HepG2 (cell line): ENCODE results near the gene DGKD. TPM values are rescaled to one million over a fixed set of nuclear protein-coding genes. Genes with fewer than 3 reads are reported as not detected.

Experiments used
- CBFB ChIP-seq: sonication (generic); formaldehyde crosslinking; IDR thresholded peaks from 2 replicates; pipeline ENCODE4 v1.4.0; 2020; ENCODE audit warnings: missing genetic modification reagents
- GABPB1 ChIP-seq: IDR thresholded peaks from 2 replicates; pipeline ENCODE4 v1.6.1; 2016; ENCODE audit warnings: mild to moderate bottlenecking, missing genetic modification reagents, moderate library complexity, missing compliant biosample characterization
- GFI1 ChIP-seq: sonication (generic); formaldehyde crosslinking; IDR thresholded peaks from 2 replicates; pipeline ENCODE4 v1.5.0; 2020; ENCODE audit warnings: missing genetic modification reagents, mild to moderate bottlenecking, borderline replicate concordance
- HNF4G ChIP-seq, 2 experiments: sonication (generic) in 1 of 2; formaldehyde crosslinking in 1 of 2; IDR thresholded peaks; 2 replicates each; pipeline versions ENCODE4 v1.4.0 to v1.6.1; 2011 to 2020; ENCODE audit warnings: borderline replicate concordance in 2 of 2, low read depth in 2 of 2, mild to moderate bottlenecking in 2 of 2, low read length in 1 of 2, missing genetic modification reagents in 1 of 2, moderate library complexity in 1 of 2
- NCOA2 ChIP-seq: sonication (generic); formaldehyde crosslinking; IDR thresholded peaks from 2 replicates; pipeline ENCODE4 v1.8.0; 2022; ENCODE audit warnings: inconsistent platforms
- NR1H2 ChIP-seq: sonication (generic); formaldehyde crosslinking; IDR thresholded peaks from 2 replicates; pipeline ENCODE4 v1.8.1; 2022; ENCODE audit warnings: low read depth, missing genetic modification reagents, borderline replicate concordance
- PRMT3 ChIP-seq: sonication (generic); formaldehyde crosslinking; IDR thresholded peaks from 2 replicates; pipeline ENCODE4 v1.8.1; 2022; ENCODE audit warnings: low read depth, mild to moderate bottlenecking, moderate library complexity, missing genetic modification reagents, borderline replicate concordance
- SMYD3 ChIP-seq: sonication (generic); formaldehyde crosslinking; IDR thresholded peaks from 2 replicates; pipeline ENCODE4 v1.8.1; 2023; ENCODE audit warnings: mild to moderate bottlenecking, missing genetic modification reagents
- SOX5 ChIP-seq: IDR thresholded peaks from 2 replicates; pipeline ENCODE4 v1.6.1; 2016; ENCODE audit warnings: borderline replicate concordance
- ZFP36L1 ChIP-seq: sonication (generic); formaldehyde crosslinking; IDR thresholded peaks from 2 replicates; pipeline ENCODE4 v1.8.0; 2022; ENCODE audit warnings: mild to moderate bottlenecking, missing genetic modification reagents, moderate library complexity
- ZKSCAN5 ChIP-seq: sonication (generic); formaldehyde crosslinking; IDR thresholded peaks from 2 replicates; pipeline ENCODE4 v1.5.1; 2020; ENCODE audit warnings: mild to moderate bottlenecking, missing genetic modification reagents
- ZNF354B ChIP-seq: sonication (generic); formaldehyde crosslinking; IDR thresholded peaks from 2 replicates; pipeline ENCODE4 v1.8.0; 2022; ENCODE audit warnings: mild to moderate bottlenecking, missing genetic modification reagents
- ZNF441 ChIP-seq: sonication (generic); formaldehyde crosslinking; IDR thresholded peaks from 2 replicates; pipeline ENCODE4 v1.7.0; 2021; ENCODE audit warnings: missing genetic modification reagents, borderline replicate concordance
- ZNF451 ChIP-seq: sonication (generic); formaldehyde crosslinking; IDR thresholded peaks from 2 replicates; pipeline ENCODE4 v1.5.0; 2020; ENCODE audit warnings: mild to moderate bottlenecking, missing genetic modification reagents
- ZNF501 ChIP-seq: sonication (generic); formaldehyde crosslinking; IDR thresholded peaks from 2 replicates; pipeline ENCODE4 v1.5.1; 2020; ENCODE audit warnings: mild to moderate bottlenecking, moderate library complexity, missing genetic modification reagents
- ZNF510 ChIP-seq: sonication (generic); formaldehyde crosslinking; IDR thresholded peaks from 2 replicates; pipeline ENCODE4 v1.4.0; 2020; ENCODE audit warnings: low read depth, mild to moderate bottlenecking, missing genetic modification reagents
- ZNF572 ChIP-seq: sonication (generic); formaldehyde crosslinking; IDR thresholded peaks from 2 replicates; pipeline ENCODE4 v1.5.1; 2020; ENCODE audit warnings: mild to moderate bottlenecking, missing genetic modification reagents
- ZNF747 ChIP-seq: sonication (generic); formaldehyde crosslinking; IDR thresholded peaks from 2 replicates; pipeline ENCODE4 v1.8.1; 2023; ENCODE audit warnings: missing genetic modification reagents, mild to moderate bottlenecking, borderline replicate concordance
- polyA plus RNA-seq, 8 experiments: library from polyadenylated mRNA; depleted of rRNA in 3 of 8; stranded (reverse) in 7 of 8; unstranded in 1 of 8; fragments of >200 nt; fragmentation: Illumina TruSeq in 4 of 8; extraction: Trizol in 4 of 8; gene quantifications; 2 replicates each; pipeline versions ENCODE4 v1.2.1 to v1.2.3, GENCODE V29; 2011 to 2016; ENCODE audit warnings: low read depth in 4 of 8, missing spikeins in 1 of 8, mixed read lengths in 1 of 8; ENCODE audit not compliant: insufficient read depth in 1 of 8
- total RNA-seq, 5 experiments: library from RNA; depleted of rRNA; stranded (reverse); fragments of >200 nt; fragmentation: Illumina TruSeq; extraction: Trizol; gene quantifications; 2 replicates each; pipeline ENCODE4 v1.2.3, GENCODE V29; 2016; ENCODE audit warnings: low read depth in 1 of 5
- TF ChIP-seq, protein P1 (sequence below): IDR thresholded peaks from 2 replicates; pipeline ENCODE4 v1.4.0; 2020; ENCODE audit warnings: mild to moderate bottlenecking, missing genetic modification reagents
- TF ChIP-seq, protein P2 (sequence below): sonication (generic); formaldehyde crosslinking; IDR thresholded peaks from 2 replicates; pipeline ENCODE4 v1.4.0; 2020; ENCODE audit warnings: missing genetic modification reagents
- TF ChIP-seq, protein P3 (sequence below): IDR thresholded peaks from 2 replicates; pipeline ENCODE4 v1.6.1; 2016
- TF ChIP-seq, protein P4 (sequence below): IDR thresholded peaks from 2 replicates; pipeline ENCODE4 v1.6.1; 2016

DGKD gene
- total and polyA plus RNA-seq, 2 of the 13 experiments (the other 11 are each of a cell fraction or from before 2014, with no cell fraction given): 24.5 to 33.2 TPM

DNA sequence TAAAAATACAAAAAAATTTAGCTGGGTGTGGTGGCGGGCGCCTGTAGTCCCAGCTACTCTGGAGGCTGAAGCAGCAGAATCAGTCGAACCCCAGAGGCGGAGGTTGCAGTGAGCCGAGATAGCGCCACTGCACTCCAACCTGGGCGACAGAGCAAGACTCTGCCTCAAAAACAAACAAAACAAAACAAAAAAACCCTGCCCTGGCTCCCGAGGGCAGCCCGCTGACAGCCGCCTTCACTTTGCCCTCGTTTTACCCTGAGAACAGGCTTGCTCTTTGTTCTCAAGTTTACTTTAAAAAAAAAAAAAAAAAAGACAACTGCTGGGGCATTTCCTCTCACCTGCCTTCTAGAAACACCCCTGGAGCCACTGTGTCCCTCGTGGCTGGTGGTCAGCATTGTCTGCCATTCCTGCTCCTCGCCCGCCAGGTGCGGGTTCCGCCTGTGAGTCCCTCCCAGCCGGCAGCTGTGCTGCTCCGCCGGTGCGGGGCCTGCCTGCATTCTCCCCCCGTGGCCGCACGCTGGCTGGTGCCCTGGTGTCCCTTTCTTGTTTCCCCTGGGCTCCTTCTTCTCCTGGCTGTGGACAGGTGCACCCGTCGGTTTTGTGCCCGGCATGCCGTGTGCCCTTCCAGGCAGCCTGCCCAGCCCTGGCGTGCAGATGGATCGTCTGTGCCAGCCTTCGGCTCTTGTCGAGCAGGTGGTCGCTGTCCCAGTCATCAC is 106.6 kb downstream of the DGKD start (continued):
- TF ChIP-seq HNF4G (IDR thresholded peaks at IDR 0.05; ENCODE audit: borderline replicate concordance, low read depth, low read length) (no peak), HNF4G (CRISPR knock-in tag; IDR thresholded peaks at IDR 0.05; ENCODE audit: borderline replicate concordance, low read depth) (no peak), ZNF510 (CRISPR knock-in tag) (no peak), NCOA2 (CRISPR knock-in tag) (peak; percentile 46; the same call in 1 of the 2 replicates), NR1H2 (CRISPR knock-in tag) (0 out of 2 replicates have a peak, but pooled peaks have one; percentile 45), ZNF572 (no peak), ZNF441 (CRISPR knock-in tag) (peak; percentile 71; the same call in 1 of the 2 replicates), ZNF354B (no peak), SOX5 (CRISPR knock-in tag) (peak; percentile 86), ZFP36L1 (no peak), GFI1 (no peak), GABPB1 (CRISPR knock-in tag) (peak; percentile 37; the same call in 1 of the 2 replicates), PRMT3 (no peak), CBFB (CRISPR knock-in tag) (no peak), ZKSCAN5 (CRISPR knock-in tag) (no peak), SMYD3 (no peak), ZNF501 (CRISPR knock-in tag) (no peak), ZNF451 (CRISPR knock-in tag) (no peak), ZNF747 (CRISPR knock-in tag) (no peak)
- TF ChIP-seq, protein P1, sequence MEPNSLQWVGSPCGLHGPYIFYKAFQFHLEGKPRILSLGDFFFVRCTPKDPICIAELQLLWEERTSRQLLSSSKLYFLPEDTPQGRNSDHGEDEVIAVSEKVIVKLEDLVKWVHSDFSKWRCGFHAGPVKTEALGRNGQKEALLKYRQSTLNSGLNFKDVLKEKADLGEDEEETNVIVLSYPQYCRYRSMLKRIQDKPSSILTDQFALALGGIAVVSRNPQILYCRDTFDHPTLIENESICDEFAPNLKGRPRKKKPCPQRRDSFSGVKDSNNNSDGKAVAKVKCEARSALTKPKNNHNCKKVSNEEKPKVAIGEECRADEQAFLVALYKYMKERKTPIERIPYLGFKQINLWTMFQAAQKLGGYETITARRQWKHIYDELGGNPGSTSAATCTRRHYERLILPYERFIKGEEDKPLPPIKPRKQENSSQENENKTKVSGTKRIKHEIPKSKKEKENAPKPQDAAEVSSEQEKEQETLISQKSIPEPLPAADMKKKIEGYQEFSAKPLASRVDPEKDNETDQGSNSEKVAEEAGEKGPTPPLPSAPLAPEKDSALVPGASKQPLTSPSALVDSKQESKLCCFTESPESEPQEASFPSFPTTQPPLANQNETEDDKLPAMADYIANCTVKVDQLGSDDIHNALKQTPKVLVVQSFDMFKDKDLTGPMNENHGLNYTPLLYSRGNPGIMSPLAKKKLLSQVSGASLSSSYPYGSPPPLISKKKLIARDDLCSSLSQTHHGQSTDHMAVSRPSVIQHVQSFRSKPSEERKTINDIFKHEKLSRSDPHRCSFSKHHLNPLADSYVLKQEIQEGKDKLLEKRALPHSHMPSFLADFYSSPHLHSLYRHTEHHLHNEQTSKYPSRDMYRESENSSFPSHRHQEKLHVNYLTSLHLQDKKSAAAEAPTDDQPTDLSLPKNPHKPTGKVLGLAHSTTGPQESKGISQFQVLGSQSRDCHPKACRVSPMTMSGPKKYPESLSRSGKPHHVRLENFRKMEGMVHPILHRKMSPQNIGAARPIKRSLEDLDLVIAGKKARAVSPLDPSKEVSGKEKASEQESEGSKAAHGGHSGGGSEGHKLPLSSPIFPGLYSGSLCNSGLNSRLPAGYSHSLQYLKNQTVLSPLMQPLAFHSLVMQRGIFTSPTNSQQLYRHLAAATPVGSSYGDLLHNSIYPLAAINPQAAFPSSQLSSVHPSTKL (CRISPR knock-in tag): peak; percentile 53; the same call in 1 of the 2 replicates
- TF ChIP-seq, protein P2, sequence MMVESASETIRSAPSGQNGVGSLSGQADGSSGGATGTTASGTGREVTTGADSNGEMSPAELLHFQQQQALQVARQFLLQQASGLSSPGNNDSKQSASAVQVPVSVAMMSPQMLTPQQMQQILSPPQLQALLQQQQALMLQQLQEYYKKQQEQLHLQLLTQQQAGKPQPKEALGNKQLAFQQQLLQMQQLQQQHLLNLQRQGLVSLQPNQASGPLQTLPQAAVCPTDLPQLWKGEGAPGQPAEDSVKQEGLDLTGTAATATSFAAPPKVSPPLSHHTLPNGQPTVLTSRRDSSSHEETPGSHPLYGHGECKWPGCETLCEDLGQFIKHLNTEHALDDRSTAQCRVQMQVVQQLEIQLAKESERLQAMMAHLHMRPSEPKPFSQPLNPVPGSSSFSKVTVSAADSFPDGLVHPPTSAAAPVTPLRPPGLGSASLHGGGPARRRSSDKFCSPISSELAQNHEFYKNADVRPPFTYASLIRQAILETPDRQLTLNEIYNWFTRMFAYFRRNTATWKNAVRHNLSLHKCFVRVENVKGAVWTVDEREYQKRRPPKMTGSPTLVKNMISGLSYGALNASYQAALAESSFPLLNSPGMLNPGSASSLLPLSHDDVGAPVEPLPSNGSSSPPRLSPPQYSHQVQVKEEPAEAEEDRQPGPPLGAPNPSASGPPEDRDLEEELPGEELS (CRISPR knock-in tag): peak; percentile 63
- TF ChIP-seq, protein P3, sequence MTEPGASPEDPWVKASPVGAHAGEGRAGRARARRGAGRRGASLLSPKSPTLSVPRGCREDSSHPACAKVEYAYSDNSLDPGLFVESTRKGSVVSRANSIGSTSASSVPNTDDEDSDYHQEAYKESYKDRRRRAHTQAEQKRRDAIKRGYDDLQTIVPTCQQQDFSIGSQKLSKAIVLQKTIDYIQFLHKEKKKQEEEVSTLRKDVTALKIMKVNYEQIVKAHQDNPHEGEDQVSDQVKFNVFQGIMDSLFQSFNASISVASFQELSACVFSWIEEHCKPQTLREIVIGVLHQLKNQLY (CRISPR knock-in tag): 0 out of 2 replicates have a peak, but pooled peaks have one; percentile 9
- TF ChIP-seq, protein P4, sequence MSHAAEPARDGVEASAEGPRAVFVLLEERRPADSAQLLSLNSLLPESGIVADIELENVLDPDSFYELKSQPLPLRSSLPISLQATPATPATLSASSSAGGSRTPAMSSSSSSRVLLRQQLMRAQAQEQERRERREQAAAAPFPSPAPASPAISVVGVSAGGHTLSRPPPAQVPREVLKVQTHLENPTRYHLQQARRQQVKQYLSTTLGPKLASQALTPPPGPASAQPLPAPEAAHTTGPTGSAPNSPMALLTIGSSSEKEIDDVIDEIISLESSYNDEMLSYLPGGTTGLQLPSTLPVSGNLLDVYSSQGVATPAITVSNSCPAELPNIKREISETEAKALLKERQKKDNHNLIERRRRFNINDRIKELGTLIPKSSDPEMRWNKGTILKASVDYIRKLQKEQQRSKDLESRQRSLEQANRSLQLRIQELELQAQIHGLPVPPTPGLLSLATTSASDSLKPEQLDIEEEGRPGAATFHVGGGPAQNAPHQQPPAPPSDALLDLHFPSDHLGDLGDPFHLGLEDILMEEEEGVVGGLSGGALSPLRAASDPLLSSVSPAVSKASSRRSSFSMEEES (CRISPR knock-in tag): 0 out of 2 replicates have a peak, but pooled peaks have one; percentile 18
